ENCODE data around the gene UBE2H.
"Not testable (repeated sequence)": the region's sequence is repeated elsewhere in the genome, so short reads cannot be mapped to it uniquely, and the experiment has no call there.

Gene UBE2H

GRCh38 chr7:129828989-129829736 is 123.6 kb downstream of the UBE2H start:
- H3K9ac ChIP-seq (ENCODE audit: low read depth, low read length): no peak overlapping the region
- no peaks in the 10 kb centered on the region for H3K9me3 ChIP-seq (ENCODE audit: control insufficient read depth, insufficient read depth, low read length)
- no peaks in the 10 kb centered on the region for H3K36me3 ChIP-seq (ENCODE audit: insufficient read depth, low read length)
- peaks cover 32% of the 10 kb centered on the region for H3K4me1 ChIP-seq (ENCODE audit: insufficient read depth, low read length)

- H3K4me1 ChIP-seq (ENCODE audit: insufficient read depth, low read length): peaks cover 32% of the 10 kb centered on the region
- no peak overlapping the region for H3K9ac ChIP-seq (ENCODE audit: low read depth, low read length)
- no peaks in the 10 kb centered on the region for H3K36me3 ChIP-seq (ENCODE audit: insufficient read depth, low read length)
- H3K9me3 ChIP-seq (ENCODE audit: control insufficient read depth, insufficient read depth, low read length): no peaks in the 10 kb centered on the region
Observed at GRCh38 chr7:129828078-129828762, 124.5 kb downstream of the UBE2H start.

GRCh38 chr7:129827467-129827990 is 125.2 kb downstream of the UBE2H start:
- Histone ChIP-seq H3K4me1 (ENCODE audit: insufficient read depth, low read length) (peaks cover 32% of the 10 kb centered on the region), H3K36me3 (ENCODE audit: insufficient read depth, low read length) (no peaks in the 10 kb centered on the region), H3K9ac (ENCODE audit: low read depth, low read length) (no peak overlapping the region), H3K9me3 (ENCODE audit: control insufficient read depth, insufficient read depth, low read length) (no peaks in the 10 kb centered on the region)

- not testable (repeated sequence) for H3K36me3 ChIP-seq (ENCODE audit: insufficient read depth, low read length); H3K9me3 ChIP-seq (ENCODE audit: control insufficient read depth, insufficient read depth, low read length); H3K9ac ChIP-seq (ENCODE audit: low read depth, low read length)
- peaks cover 27% of the 10 kb centered on the region for H3K4me1 ChIP-seq (ENCODE audit: insufficient read depth, low read length)
Observed at GRCh38 chr7:129826895-129827294, 125.9 kb downstream of the UBE2H start.

GRCh38 chr7:129825209-129825970 is 127.4 kb downstream of the UBE2H start:
- Histone ChIP-seq H3K36me3 (ENCODE audit: insufficient read depth, low read length) (no peaks in the 10 kb centered on the region), H3K9me3 (ENCODE audit: control insufficient read depth, insufficient read depth, low read length) (no peaks in the 10 kb centered on the region), H3K4me1 (ENCODE audit: insufficient read depth, low read length) (peaks cover 14% of the 10 kb centered on the region), H3K9ac (ENCODE audit: low read depth, low read length) (peak overlapping the region; percentile 94)

GRCh38 chr7:129824291-129825208 is 128.2 kb downstream of the UBE2H start:
- Histone ChIP-seq H3K9ac (ENCODE audit: low read depth, low read length) (peak overlapping the region; percentile 94), H3K4me1 (ENCODE audit: insufficient read depth, low read length) (peaks cover 7% of the 10 kb centered on the region; the same call in 1 of the 2 replicates)

GRCh38 chr7:129823143-129823542 is 129.6 kb downstream of the UBE2H start:
- H3K36me3 ChIP-seq (ENCODE audit: insufficient read depth, low read length); H3K9ac ChIP-seq (ENCODE audit: low read depth, low read length); H3K4me1 ChIP-seq (ENCODE audit: insufficient read depth, low read length); H3K9me3 ChIP-seq (ENCODE audit: control insufficient read depth, insufficient read depth, low read length): not testable (repeated sequence)

More at GRCh38 chr7:129824291-129825208, 128.2 kb downstream of the UBE2H start:
- Histone ChIP-seq H3K36me3 (ENCODE audit: insufficient read depth, low read length) (no peaks in the 10 kb centered on the region), H3K9me3 (ENCODE audit: control insufficient read depth, insufficient read depth, low read length) (no peaks in the 10 kb centered on the region)

GRCh38 chr7:129821476-129821875 is 131.3 kb downstream of the UBE2H start:
- H3K9ac ChIP-seq (ENCODE audit: low read depth, low read length): no peak overlapping the region
- H3K4me1 ChIP-seq (ENCODE audit: insufficient read depth, low read length): no peaks in the 10 kb centered on the region

GRCh38 chr7:129816742-129817141 is 136.0 kb downstream of the UBE2H start:
- Histone ChIP-seq H3K4me1 (ENCODE audit: insufficient read depth, low read length) (no peaks in the 10 kb centered on the region), H3K9me3 (ENCODE audit: control insufficient read depth, insufficient read depth, low read length) (peaks cover 6% of the 10 kb centered on the region; the same call in 1 of the 2 replicates), H3K36me3 (ENCODE audit: insufficient read depth, low read length) (no peaks in the 10 kb centered on the region), H3K9ac (ENCODE audit: low read depth, low read length) (no peak overlapping the region)

More at GRCh38 chr7:129821476-129821875, 131.3 kb downstream of the UBE2H start:
- Histone ChIP-seq H3K36me3 (ENCODE audit: insufficient read depth, low read length) (no peaks in the 10 kb centered on the region), H3K9me3 (ENCODE audit: control insufficient read depth, insufficient read depth, low read length) (peaks cover 6% of the 10 kb centered on the region; the same call in 1 of the 2 replicates)

- Histone ChIP-seq H3K36me3 (ENCODE audit: insufficient read depth, low read length) (no peaks in the 10 kb centered on the region), H3K9ac (ENCODE audit: low read depth, low read length) (no peak overlapping the region), H3K9me3 (ENCODE audit: control insufficient read depth, insufficient read depth, low read length) (no peaks in the 10 kb centered on the region), H3K4me1 (ENCODE audit: insufficient read depth, low read length) (no peaks in the 10 kb centered on the region)
Observed at GRCh38 chr7:129807863-129808262, 144.9 kb downstream of the UBE2H start.

- no peaks in the 10 kb centered on the region for H3K9me3 ChIP-seq (ENCODE audit: control insufficient read depth, insufficient read depth, low read length)
Observed at GRCh38 chr7:129804890-129805719, 147.7 kb downstream of the UBE2H start.

GRCh38 chr7:129804111-129804889 is 148.5 kb downstream of the UBE2H start:
- Histone ChIP-seq H3K4me1 (ENCODE audit: insufficient read depth, low read length) (peaks cover 11% of the 10 kb centered on the region), H3K9me3 (ENCODE audit: control insufficient read depth, insufficient read depth, low read length) (no peaks in the 10 kb centered on the region), H3K9ac (ENCODE audit: low read depth, low read length) (no peak overlapping the region), H3K36me3 (ENCODE audit: insufficient read depth, low read length) (no peaks in the 10 kb centered on the region)

More at GRCh38 chr7:129804890-129805719, 147.7 kb downstream of the UBE2H start:
- H3K4me1 ChIP-seq (ENCODE audit: insufficient read depth, low read length): peaks cover 11% of the 10 kb centered on the region
- no peaks in the 10 kb centered on the region for H3K36me3 ChIP-seq (ENCODE audit: insufficient read depth, low read length)
- H3K9ac ChIP-seq (ENCODE audit: low read depth, low read length): no peak overlapping the region

Measured in ES-I3 (cell line).